Measurements from ENCODE around the gene GZMA.

GZMA gene

GRCh38 chr5:55110217-55110616 is 7.8 kb downstream of the GZMA start:
- DNase-seq = no peak

- no peak for DNase-seq
Measured at GRCh38 chr5:55113327-55113726, 10.9 kb downstream of the GZMA start.

DNA sequence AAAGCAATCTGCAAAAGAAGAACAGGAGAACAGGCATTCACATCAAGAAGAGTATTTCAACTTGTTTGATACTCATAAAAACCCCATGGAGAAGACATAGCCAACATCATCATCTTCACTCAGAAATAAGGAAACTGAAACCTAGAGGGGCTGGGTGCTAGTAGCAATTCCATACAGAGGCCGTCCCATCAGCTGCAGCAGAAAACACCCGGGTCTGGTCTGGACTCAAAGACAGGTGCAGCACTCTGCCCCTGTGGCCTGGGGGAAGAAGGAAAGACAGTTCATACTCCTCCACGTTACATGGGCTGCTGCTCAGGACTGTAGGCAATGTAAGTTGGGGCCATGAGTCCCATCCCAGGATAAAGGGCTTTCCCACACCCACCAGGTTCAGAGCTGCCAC is 11.6 kb downstream of the GZMA start:
- DNase-seq = no peak

- no peak for DNase-seq
Measured at GRCh38 chr5:55123365-55123764, 20.9 kb downstream of the GZMA start.

DNA sequence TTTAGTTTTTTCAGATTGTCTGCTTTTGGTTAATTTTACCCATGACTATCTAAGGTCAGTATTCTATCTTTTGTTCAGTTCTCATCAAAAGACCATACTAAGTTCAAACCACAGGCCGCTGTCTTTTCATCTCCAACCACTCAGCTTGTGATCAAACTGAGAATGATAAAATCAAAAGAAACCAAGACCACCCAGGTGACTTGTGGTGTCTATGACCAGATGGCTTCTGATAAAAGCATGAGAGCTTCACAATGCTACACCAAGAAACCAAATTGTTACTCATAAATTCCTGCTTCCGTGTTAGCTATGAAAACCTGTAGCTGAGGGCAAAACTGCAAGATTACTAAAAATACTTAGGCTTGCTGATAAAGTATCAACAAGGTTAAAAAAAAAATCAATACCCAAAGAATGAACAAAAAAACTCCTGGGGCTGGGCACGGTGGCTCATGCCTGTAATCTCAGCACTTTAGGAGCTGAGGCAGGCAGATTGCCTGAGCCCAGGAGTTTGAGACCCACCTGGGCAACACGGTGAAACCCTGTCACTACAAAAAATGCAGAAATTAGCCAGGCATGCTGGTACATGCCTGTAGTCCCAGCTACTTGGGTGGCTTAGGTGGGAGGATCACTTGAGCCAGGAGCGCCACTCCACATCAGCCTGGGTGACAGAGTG is 31.7 kb downstream of the GZMA start:
- DNase-seq = no peak

DNA sequence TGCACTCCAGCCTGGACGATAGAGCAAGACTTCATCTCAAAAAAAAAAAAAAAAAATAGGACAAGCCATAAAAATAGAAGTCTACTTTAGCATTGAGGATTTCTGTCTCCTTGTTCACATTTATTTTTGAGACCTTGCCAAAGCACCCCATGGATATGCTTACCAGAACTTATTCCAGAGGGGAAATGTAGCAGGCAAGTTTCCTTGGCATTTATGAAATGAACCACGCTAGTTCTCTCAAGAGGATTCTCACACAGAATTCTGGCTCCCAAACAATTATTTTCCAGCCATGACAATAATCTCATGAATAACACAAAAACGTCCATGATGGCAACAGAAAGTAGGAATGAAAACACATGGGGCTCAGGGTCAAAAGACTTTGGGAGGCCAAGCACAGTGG is 34.1 kb downstream of the GZMA start:
- no peak for DNase-seq

GRCh38 chr5:55140908-55141665 is 38.6 kb downstream of the GZMA start:
- no peak for DNase-seq

- no peak for DNase-seq
Measured at GRCh38 chr5:55141945-55142690, 39.7 kb downstream of the GZMA start.

DNA sequence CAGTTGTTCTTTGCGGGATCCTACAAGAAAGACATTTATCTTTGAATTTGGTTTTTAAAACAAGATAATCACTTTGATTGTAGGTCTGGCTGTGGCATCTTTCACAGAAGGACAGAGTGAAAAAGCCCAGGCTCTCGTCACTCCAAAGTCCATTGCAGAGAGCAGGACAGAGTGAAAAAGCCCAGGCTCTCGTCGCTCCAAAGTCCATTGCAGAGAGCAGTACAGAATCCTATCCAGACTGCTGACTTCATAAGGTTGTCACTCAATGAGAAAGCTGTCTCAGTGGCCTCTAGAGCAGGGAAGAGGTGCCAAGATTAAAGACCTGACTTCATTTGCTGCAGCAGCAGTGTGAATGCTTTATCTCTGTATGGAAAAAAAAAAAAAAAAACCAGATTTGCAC is 41.2 kb downstream of the GZMA start:
- no peak for DNase-seq

GRCh38 chr5:55146080-55146479 is 43.6 kb downstream of the GZMA start:
- no peak for DNase-seq

GRCh38 chr5:55146543-55147151 is 44.2 kb downstream of the GZMA start:
- peak; percentile 85 for DNase-seq

DNA sequence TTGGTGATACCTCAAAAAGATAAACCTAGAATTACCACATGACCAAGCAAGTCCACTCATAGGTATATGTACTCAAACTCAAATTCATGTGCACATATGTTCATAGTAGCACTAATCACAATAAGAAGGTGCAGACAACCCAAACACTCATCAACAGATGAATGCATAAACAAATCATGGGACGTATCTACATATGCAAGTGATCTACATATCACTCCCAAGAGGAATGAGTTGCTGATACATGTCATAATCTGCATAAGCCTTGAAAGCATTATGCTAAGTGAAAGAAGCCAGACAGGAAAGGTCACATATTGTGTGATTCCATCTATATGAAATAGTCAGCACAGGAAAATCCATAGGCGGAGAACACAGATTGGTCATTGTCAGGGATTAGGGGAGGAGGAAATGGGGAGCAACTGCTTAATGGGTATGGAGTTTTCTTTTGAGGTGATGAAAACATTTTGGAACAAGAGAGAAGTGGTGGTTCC is 46.9 kb downstream of the GZMA start:
- DNase-seq = no peak

- DNase-seq = no peak
Measured at GRCh38 chr5:55151923-55152842, 49.7 kb downstream of the GZMA start.

DNA sequence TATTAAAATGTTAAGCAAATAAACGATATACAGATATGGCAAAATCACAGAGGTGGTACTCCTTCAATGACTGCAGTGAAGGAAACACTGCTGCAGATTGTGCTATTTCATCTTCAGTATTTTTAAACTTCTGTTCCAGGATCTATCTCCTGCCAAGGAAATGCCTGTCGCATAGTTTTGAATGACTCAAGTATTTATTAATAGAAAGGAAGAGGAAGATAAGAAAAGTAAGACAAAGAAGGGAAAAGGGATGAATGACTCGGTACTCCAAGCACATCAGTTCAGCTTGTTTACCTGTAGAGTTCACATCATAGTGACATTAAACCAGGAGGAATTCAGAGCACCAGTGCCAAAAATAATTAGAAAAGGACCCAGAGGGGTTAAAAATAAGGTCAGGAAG is 52.4 kb downstream of the GZMA start:
- DNase-seq = no peak
